Measurements from ENCODE around the gene CMTM4.

DNA sequence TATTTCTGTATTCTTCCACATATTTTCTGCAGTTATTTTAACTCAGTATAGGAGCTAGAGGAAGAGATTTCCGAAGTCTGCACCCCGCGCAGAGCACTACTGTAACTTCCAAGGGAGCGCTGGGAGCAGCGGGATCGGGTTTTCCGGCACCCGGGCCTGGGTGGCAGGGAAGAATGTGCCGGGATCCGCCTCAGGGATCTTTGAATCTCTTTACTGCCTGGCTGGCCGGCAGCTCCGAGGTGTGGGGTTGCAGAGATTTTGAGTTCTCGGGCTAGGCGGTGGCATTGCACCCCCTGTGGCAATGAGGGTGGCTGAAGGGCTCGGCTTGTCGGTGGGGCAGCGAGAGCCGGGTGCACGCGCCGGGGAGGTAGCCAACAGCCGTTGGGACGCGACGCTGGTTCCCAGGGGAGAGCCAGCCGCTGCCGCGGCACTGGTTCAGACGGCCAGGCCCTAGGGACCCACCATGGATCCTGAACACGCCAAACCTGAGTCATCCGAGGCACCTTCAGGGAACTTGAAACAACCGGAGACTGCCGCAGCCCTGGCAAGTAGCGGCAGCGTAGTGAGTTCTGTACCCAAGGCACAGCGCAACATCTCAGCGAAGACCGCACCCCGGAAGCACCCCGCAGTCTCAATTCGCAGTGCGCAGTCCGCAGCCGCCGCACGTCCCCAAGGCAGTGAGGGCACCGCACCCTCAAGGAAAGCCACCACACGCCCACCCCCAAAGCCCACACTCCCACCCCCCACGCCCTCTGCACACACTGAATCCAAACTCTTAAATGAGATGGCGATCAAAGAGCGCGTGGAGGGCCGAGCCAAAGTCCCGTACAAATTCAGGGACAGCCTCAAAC is 130.3 kb downstream of the CMTM4 start, which contains the start of gene CMTM1:
- TF ChIP-seq, protein P1, sequence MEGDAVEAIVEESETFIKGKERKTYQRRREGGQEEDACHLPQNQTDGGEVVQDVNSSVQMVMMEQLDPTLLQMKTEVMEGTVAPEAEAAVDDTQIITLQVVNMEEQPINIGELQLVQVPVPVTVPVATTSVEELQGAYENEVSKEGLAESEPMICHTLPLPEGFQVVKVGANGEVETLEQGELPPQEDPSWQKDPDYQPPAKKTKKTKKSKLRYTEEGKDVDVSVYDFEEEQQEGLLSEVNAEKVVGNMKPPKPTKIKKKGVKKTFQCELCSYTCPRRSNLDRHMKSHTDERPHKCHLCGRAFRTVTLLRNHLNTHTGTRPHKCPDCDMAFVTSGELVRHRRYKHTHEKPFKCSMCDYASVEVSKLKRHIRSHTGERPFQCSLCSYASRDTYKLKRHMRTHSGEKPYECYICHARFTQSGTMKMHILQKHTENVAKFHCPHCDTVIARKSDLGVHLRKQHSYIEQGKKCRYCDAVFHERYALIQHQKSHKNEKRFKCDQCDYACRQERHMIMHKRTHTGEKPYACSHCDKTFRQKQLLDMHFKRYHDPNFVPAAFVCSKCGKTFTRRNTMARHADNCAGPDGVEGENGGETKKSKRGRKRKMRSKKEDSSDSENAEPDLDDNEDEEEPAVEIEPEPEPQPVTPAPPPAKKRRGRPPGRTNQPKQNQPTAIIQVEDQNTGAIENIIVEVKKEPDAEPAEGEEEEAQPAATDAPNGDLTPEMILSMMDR (conservative IDR thresholded peaks at IDR 0.05; ENCODE audit: low read depth in 2 of 2): no peak
- no peak for TF ChIP-seq POLR2AphosphoS5 (IDR thresholded peaks at IDR 0.05; ENCODE audit: low read depth)

All from GM23338 (cell line).